Kidney (tissue), 14 donors: ENCODE results near the gene NCKAP5. TPM values are rescaled to one million over a fixed set of nuclear protein-coding genes. Genes with fewer than 3 reads are reported as not detected.
"Not testable (repeated sequence)": the region's sequence is repeated elsewhere in the genome, so short reads cannot be mapped to it uniquely, and the experiment has no call there.

Source experiments
- DNase-seq, 5 donors: peaks; one replicate each; pipeline ENCODE4 v3.0.0-alpha.2; 2013 to 2020
- FAIRE-seq: peaks from 2 replicates; lab custom pipeline; 2012; peaks lifted over from hg19 to GRCh38; lab: Jason Lieb, UNC
- H3K27ac ChIP-seq, 2 donors: one replicate each; pipeline ENCODE4 v1.7.0; 2013; ENCODE audit warnings: low read depth in 2 of 2, low read length in 2 of 2, inconsistent platforms in 1 of 2
- H3K27me3 ChIP-seq: one replicate; pipeline ENCODE4 v1.7.1; 2013; ENCODE audit warnings: low read length, inconsistent platforms; ENCODE audit not compliant: control insufficient read depth, insufficient read depth
- H3K36me3 ChIP-seq, 3 donors: one replicate each; pipeline versions ENCODE4 v1.7.0 to v1.7.1; 2013; ENCODE audit warnings: low read length in 3 of 3, control low read depth in 1 of 3, inconsistent platforms in 1 of 3; ENCODE audit not compliant: insufficient read depth in 3 of 3, control insufficient read depth in 2 of 3
- H3K4me1 ChIP-seq, 3 donors: one replicate each; pipeline versions ENCODE4 v1.7.0 to v1.7.1; 2013; ENCODE audit warnings: low read length in 3 of 3, inconsistent platforms in 1 of 3, low read depth in 1 of 3; ENCODE audit not compliant: control insufficient read depth in 2 of 3, insufficient read depth in 2 of 3
- H3K4me3 ChIP-seq, 3 donors: one replicate each; pipeline versions ENCODE4 v1.7.0 to v1.8.1; 2013; ENCODE audit warnings: low read length in 3 of 3, control low read depth in 1 of 3, inconsistent platforms in 1 of 3
- H3K9ac ChIP-seq, 3 donors: one replicate each; pipeline versions ENCODE4 v1.7.0 to v1.7.1; 2013; ENCODE audit warnings: low read length in 3 of 3, control low read depth in 1 of 3, inconsistent platforms in 1 of 3
- H3K9me3 ChIP-seq, 3 donors: one replicate each; pipeline versions ENCODE4 v1.7.0 to v1.7.1; 2013; ENCODE audit warnings: low read length in 3 of 3, control low read depth in 1 of 3, inconsistent platforms in 1 of 3; ENCODE audit not compliant: control insufficient read depth in 2 of 3, insufficient read depth in 1 of 3
- CTCF ChIP-seq: IDR thresholded peaks from 3 replicates; pipeline ENCODE4 v1.5.1; 2012; ENCODE audit warnings: mild to moderate bottlenecking, moderate library complexity, borderline replicate concordance; ENCODE audit not compliant: insufficient read depth; ENCODE audit errors: extremely low read depth
- intact Hi-C: fragments of 100-400 bp; cut with DNase I; formaldehyde crosslinking; loops from one replicate; pipeline ENCODE4 v1.11.1; 2022
- polyA plus RNA-seq: library from polyadenylated mRNA; stranded (reverse); fragments of 350-450 nt; fragmentation: Illumina TruSeq; extraction: RNeasy Lipid Tissue Mini Kit (QIAGEN cat#74804); gene quantifications from one replicate; pipeline ENCODE4 v1.2.3, GENCODE V29; 2014; ENCODE audit warnings: low read depth, low replicate concordance; ENCODE audit not compliant: insufficient read depth
- total RNA-seq: library from RNA; stranded (reverse); fragmentation: NEBNext Ultra II Directional; extraction: Animal tissue kit (Norgen Biotek cat#: 25700); gene quantifications from one replicate; pipeline ENCODE4 v1.2.1, GENCODE V29; 2021
- donor health status: control.
- donor health status: control.
- donor health status: control.
- donor health status: control.
- donor health status: control.
- donor health status: DM: yes; HTN: yes; CAD: no.
- donor health status: Normal renal cell carcinoma (clear cell type).

NCKAP5 gene
- total and polyA plus RNA-seq, 2 donors from 2014 or later, result 1.8 to 2.9 TPM

GRCh38 chr2:132701810-132702209 is 866.5 kb downstream of the NCKAP5 start:
- Histone ChIP-seq H3K36me3 (no peaks in the 10 kb centered on the region), H3K27ac (no peak overlapping the region), H3K27me3 (no peaks in the 10 kb centered on the region), H3K4me1 (no peaks in the 10 kb centered on the region), H3K9ac (no peak overlapping the region), H3K9me3 (no peaks in the 10 kb centered on the region), H3K4me3 (no peak overlapping the region)
- no peak for TF ChIP-seq CTCF
- DNase-seq, result no peak
- no peak for FAIRE-seq
- intact Hi-C loops, result no loop called here

- H3K9ac ChIP-seq, FAIRE-seq, intact Hi-C loops, H3K4me3 ChIP-seq, H3K27ac ChIP-seq, H3K36me3 ChIP-seq, H3K27me3 ChIP-seq, DNase-seq, H3K4me1 ChIP-seq, H3K9me3 ChIP-seq: not testable (repeated sequence)
These were observed 868.5 kb downstream of the NCKAP5 start for GRCh38 chr2:132699802-132700201.

- H3K36me3 ChIP-seq, H3K27me3 ChIP-seq, H3K4me1 ChIP-seq, H3K9ac ChIP-seq, H3K4me3 ChIP-seq, DNase-seq, intact Hi-C loops, FAIRE-seq, H3K9me3 ChIP-seq, H3K27ac ChIP-seq: not testable (repeated sequence)
These were observed 869.9 kb downstream of the NCKAP5 start for GRCh38 chr2:132698347-132698746.

- Histone ChIP-seq H3K27me3 (no peaks in the 10 kb centered on the region), H3K4me3 (no peak overlapping the region), H3K9ac (no peak overlapping the region), H3K27ac (no peak overlapping the region), H3K4me1 (no peaks in the 10 kb centered on the region), H3K36me3 (no peaks in the 10 kb centered on the region), H3K9me3 (no peaks in the 10 kb centered on the region)
- FAIRE-seq (no peak), DNase-seq (peak in 1 of 5 donors; percentile 14)
- TF ChIP-seq CTCF, result no peak
- intact Hi-C loops, result no loop called here
These were observed 870.6 kb downstream of the NCKAP5 start for GRCh38 chr2:132697556-132698205.
